ENCODE results near the gene PAWR.

- TF ChIP-seq IRF3 (IDR thresholded peaks at IDR 0.05) (no peak), PAX8 (IDR thresholded peaks at IDR 0.05) (no peak), EZH2 (IDR thresholded peaks at IDR 0.05; ENCODE audit: borderline replicate concordance, control insufficient read depth, low read depth, low read length) (no peak), CTCF (IDR thresholded peaks at IDR 0.05 in 2 of 3, conservative IDR thresholded peaks at IDR 0.05 in 1 of 3; ENCODE audit: control insufficient read depth in 2 of 3, extremely low read depth in 1 of 3, insufficient read depth in 1 of 3, low read depth in 3 of 3, low read length in 3 of 3) (no peak), ZBTB33 (IDR thresholded peaks at IDR 0.05) (no peak), PKNOX1 (IDR thresholded peaks at IDR 0.05) (no peak), EGR1 (IDR thresholded peaks at IDR 0.05; ENCODE audit: borderline replicate concordance in 1 of 2, low read depth in 2 of 2, low read length in 2 of 2) (no peak), STAT3 (IDR thresholded peaks at IDR 0.05; ENCODE audit: low read depth, low read length) (no peak)
Observed at GRCh38 chr12:79706156-79706555, 15.4 kb upstream of the PAWR start.
